IMR-90 (cell line): Measurements from ENCODE around the gene PALM3.

Experiments used
- CEBPB ChIP-seq: IDR thresholded peaks from 2 replicates; pipeline ENCODE4 v1.6.1; 2012; ENCODE audit warnings: low read depth, low read length, improper control_type of control experiment
- CTCF ChIP-seq: conservative IDR thresholded peaks from 2 replicates; pipeline ENCODE4 v1.5.1; 2012; ENCODE audit warnings: mild to moderate bottlenecking, low read depth, low read length, improper control_type of control experiment
- ELK1 ChIP-seq: fragments of 150-350 bp; IDR thresholded peaks from 2 replicates; pipeline ENCODE4 v1.6.1; 2016; ENCODE audit warnings: low read depth, mild to moderate bottlenecking, low read length, moderate library complexity, borderline replicate concordance
- MAFK ChIP-seq: IDR thresholded peaks from 2 replicates; pipeline ENCODE4 v1.6.1; 2012; ENCODE audit warnings: low read depth, low read length, improper control_type of control experiment
- MAZ ChIP-seq: IDR thresholded peaks from 2 replicates; pipeline ENCODE4 v1.6.1; 2012; ENCODE audit warnings: low read depth, mild to moderate bottlenecking, low read length, improper control_type of control experiment, moderate library complexity, borderline replicate concordance
- MXI1 ChIP-seq: IDR thresholded peaks from 2 replicates; pipeline ENCODE4 v1.6.1; 2012; ENCODE audit warnings: low read depth, mild to moderate bottlenecking, low read length, moderate library complexity, borderline replicate concordance
- NFE2L2 ChIP-seq: fragments of 150-350 bp; IDR thresholded peaks from 2 replicates; pipeline ENCODE4 v1.6.1; 2016; ENCODE audit warnings: low read depth, mild to moderate bottlenecking, low read length
- POLR2A ChIP-seq: IDR thresholded peaks from 2 replicates; pipeline ENCODE4 v1.6.1; 2012; ENCODE audit warnings: mild to moderate bottlenecking, low read depth, low read length
- RCOR1 ChIP-seq: IDR thresholded peaks from 2 replicates; pipeline ENCODE4 v1.6.1; 2012; ENCODE audit warnings: mild to moderate bottlenecking, low read length, improper control_type of control experiment; ENCODE audit not compliant: insufficient replicate concordance
- RFX5 ChIP-seq: IDR thresholded peaks from 2 replicates; pipeline ENCODE4 v1.8.0; 2012; ENCODE audit warnings: low read depth, mild to moderate bottlenecking, low read length, moderate library complexity
- USF2 ChIP-seq: fragments of 150-350 bp; IDR thresholded peaks from 2 replicates; pipeline ENCODE4 v1.6.1; 2017; ENCODE audit warnings: mild to moderate bottlenecking, antibody characterized with exemption, low read length, low read depth

- no peak for TF ChIP-seq CTCF
- no peak for TF ChIP-seq RCOR1
- no peak for TF ChIP-seq USF2
- no peak for TF ChIP-seq MXI1
- TF ChIP-seq MAFK: no peak
- no peak for TF ChIP-seq POLR2A
- TF ChIP-seq CEBPB: no peak
- no peak for TF ChIP-seq NFE2L2
- no peak for TF ChIP-seq ELK1
- no peak for TF ChIP-seq MAZ
- TF ChIP-seq RFX5: no peak
These were observed 33.9 kb downstream of the PALM3 start, which contains the start of gene RLN3 for GRCh38 chr19:14027856-14028450.
